HG02763 (cell line): ENCODE measurements around the gene FBXO31.
A peak's percentile ranks its signal among the peaks of the same experiment; 100 is the strongest.
"Not testable (repeated sequence)": the region's sequence is repeated elsewhere in the genome, so short reads cannot be mapped to it uniquely, and the experiment has no call there.

Source experiments
- ATAC-seq: cut with Tn5 transposase; IDR thresholded peaks from one replicate; pipeline ENCODE4 v1.9.1; 2021; ENCODE audit warnings: mild to moderate bottlenecking, moderate library complexity; ENCODE audit not compliant: unreplicated experiment

FBXO31 gene

GRCh38 chr16:87411375-87412271, 28.0 kb upstream of the FBXO31 start:
- no peak for ATAC-seq

- ATAC-seq, result no peak
Observed at GRCh38 chr16:87410968-87411367, 27.4 kb upstream of the FBXO31 start.

GRCh38 chr16:87410530-87410929, 27.0 kb upstream of the FBXO31 start:
- ATAC-seq, result no peak

GRCh38 chr16:87409781-87410180, 26.2 kb upstream of the FBXO31 start:
- ATAC-seq, result no peak

- no peak for ATAC-seq
Observed at GRCh38 chr16:87409153-87409552, 25.6 kb upstream of the FBXO31 start.

- no peak for ATAC-seq
Observed at GRCh38 chr16:87407511-87408112, 24.0 kb upstream of the FBXO31 start.

GRCh38 chr16:87406495-87407088, 23.0 kb upstream of the FBXO31 start:
- ATAC-seq, result no peak

GRCh38 chr16:87404764-87405625, 21.4 kb upstream of the FBXO31 start:
- ATAC-seq, result no peak

- ATAC-seq, result no peak
Observed at GRCh38 chr16:87395181-87395842, 11.7 kb upstream of the FBXO31 start.

GRCh38 chr16:87393680-87394055, 10.1 kb upstream of the FBXO31 start:
- ATAC-seq, result no peak

- ATAC-seq, result no peak
Observed at GRCh38 chr16:87392821-87393679, 9.5 kb upstream of the FBXO31 start.

- peak; percentile 70 for ATAC-seq
Observed at GRCh38 chr16:87391950-87392820, 8.6 kb upstream of the FBXO31 start, which contains the start of gene MAP1LC3B. Gene MAP1LC3B (plus strand): TSS chr16:87392336. CDS start chr16:87392428, 92 bp downstream.

- no peak for ATAC-seq
Observed at GRCh38 chr16:87391324-87391949, 7.9 kb upstream of the FBXO31 start.

GRCh38 chr16:87390641-87391323, 7.2 kb upstream of the FBXO31 start:
- no peak for ATAC-seq

- ATAC-seq, result not testable (repeated sequence)
Observed at GRCh38 chr16:87389914-87390313, 6.3 kb upstream of the FBXO31 start.

- no peak for ATAC-seq
Observed at GRCh38 chr16:87389245-87389644, 5.7 kb upstream of the FBXO31 start.

GRCh38 chr16:87388818-87389134, 5.2 kb upstream of the FBXO31 start:
- no peak for ATAC-seq
